Stromal cell of bone marrow (primary cell): ENCODE results near the gene OLA1.
A peak's percentile ranks its signal among the peaks of the same experiment; 100 is the strongest.

Source experiments
- DNase-seq: peaks from one replicate; pipeline ENCODE4 v3.0.0-alpha.2; 2012; ENCODE audit warnings: low read depth

Gene OLA1

GRCh38 chr2:174066871-174067270 is 181.5 kb downstream of the OLA1 start:
- DNase-seq: no peak

GRCh38 chr2:174063492-174064092 is 184.7 kb downstream of the OLA1 start:
- DNase-seq: no peak

GRCh38 chr2:174062934-174063333 is 185.4 kb downstream of the OLA1 start:
- no peak for DNase-seq

GRCh38 chr2:174059884-174060244 is 188.5 kb downstream of the OLA1 start:
- DNase-seq: no peak

- DNase-seq: peak; percentile 52
Observed at GRCh38 chr2:174059178-174059883, 189.0 kb downstream of the OLA1 start.

GRCh38 chr2:174058456-174058855 is 189.9 kb downstream of the OLA1 start:
- DNase-seq: no peak

- no peak for DNase-seq
Observed at GRCh38 chr2:174058026-174058425, 190.3 kb downstream of the OLA1 start.

GRCh38 chr2:174054926-174055325 is 193.4 kb downstream of the OLA1 start:
- no peak for DNase-seq

- no peak for DNase-seq
Observed at GRCh38 chr2:174053355-174054151, 194.8 kb downstream of the OLA1 start.

GRCh38 chr2:174052584-174052976 is 195.8 kb downstream of the OLA1 start:
- DNase-seq: no peak

- DNase-seq: no peak
Observed at GRCh38 chr2:174051741-174052583, 196.4 kb downstream of the OLA1 start.

GRCh38 chr2:174051068-174051467 is 197.3 kb downstream of the OLA1 start:
- no peak for DNase-seq

- no peak for DNase-seq
Observed at GRCh38 chr2:174049895-174050294, 198.4 kb downstream of the OLA1 start.

- no peak for DNase-seq
Observed at GRCh38 chr2:174048243-174048642, 200.1 kb downstream of the OLA1 start.

GRCh38 chr2:174047746-174048145 is 200.6 kb downstream of the OLA1 start:
- DNase-seq: no peak

GRCh38 chr2:174046172-174046571 is 202.2 kb downstream of the OLA1 start:
- no peak for DNase-seq

- DNase-seq: no peak
Observed at GRCh38 chr2:174044556-174044955, 203.8 kb downstream of the OLA1 start.

- no peak for DNase-seq
Observed at GRCh38 chr2:174040417-174040701, 208.0 kb downstream of the OLA1 start.

- DNase-seq: peak; percentile 91
Observed at GRCh38 chr2:174039551-174040416, 208.5 kb downstream of the OLA1 start.

GRCh38 chr2:174038462-174038861 is 209.9 kb downstream of the OLA1 start:
- DNase-seq: no peak

- DNase-seq: no peak
Observed at GRCh38 chr2:174036825-174037224, 211.5 kb downstream of the OLA1 start.
